AG10803 (cell line): ENCODE measurements around the gene GPR35.

Source experiments
- DNase-seq: peaks from one replicate; pipeline ENCODE4 v3.0.0; 2010; ENCODE audit warnings: low read depth
- H3K4me3 ChIP-seq: 2 replicates; pipeline ENCODE4 v1.5.1; 2011; ENCODE audit warnings: mild to moderate bottlenecking, low read length, control low read depth
- TF ChIP-seq, protein P1 (sequence below): conservative IDR thresholded peaks from 2 replicates; pipeline ENCODE4 v1.5.1; 2011; ENCODE audit warnings: mild to moderate bottlenecking, low read length, control low read depth, inconsistent platforms

GPR35 gene

GRCh38 chr2:240597419-240598181, 27.7 kb upstream of the GPR35 start:
- TF ChIP-seq, protein P1, sequence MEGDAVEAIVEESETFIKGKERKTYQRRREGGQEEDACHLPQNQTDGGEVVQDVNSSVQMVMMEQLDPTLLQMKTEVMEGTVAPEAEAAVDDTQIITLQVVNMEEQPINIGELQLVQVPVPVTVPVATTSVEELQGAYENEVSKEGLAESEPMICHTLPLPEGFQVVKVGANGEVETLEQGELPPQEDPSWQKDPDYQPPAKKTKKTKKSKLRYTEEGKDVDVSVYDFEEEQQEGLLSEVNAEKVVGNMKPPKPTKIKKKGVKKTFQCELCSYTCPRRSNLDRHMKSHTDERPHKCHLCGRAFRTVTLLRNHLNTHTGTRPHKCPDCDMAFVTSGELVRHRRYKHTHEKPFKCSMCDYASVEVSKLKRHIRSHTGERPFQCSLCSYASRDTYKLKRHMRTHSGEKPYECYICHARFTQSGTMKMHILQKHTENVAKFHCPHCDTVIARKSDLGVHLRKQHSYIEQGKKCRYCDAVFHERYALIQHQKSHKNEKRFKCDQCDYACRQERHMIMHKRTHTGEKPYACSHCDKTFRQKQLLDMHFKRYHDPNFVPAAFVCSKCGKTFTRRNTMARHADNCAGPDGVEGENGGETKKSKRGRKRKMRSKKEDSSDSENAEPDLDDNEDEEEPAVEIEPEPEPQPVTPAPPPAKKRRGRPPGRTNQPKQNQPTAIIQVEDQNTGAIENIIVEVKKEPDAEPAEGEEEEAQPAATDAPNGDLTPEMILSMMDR = no peak
- no peak for DNase-seq
- H3K4me3 ChIP-seq = no peak overlapping the region

- H3K4me3 ChIP-seq = no peak overlapping the region
- TF ChIP-seq, protein P1 = no peak
Observed at GRCh38 chr2:240598311-240598911, 26.9 kb upstream of the GPR35 start.

DNA sequence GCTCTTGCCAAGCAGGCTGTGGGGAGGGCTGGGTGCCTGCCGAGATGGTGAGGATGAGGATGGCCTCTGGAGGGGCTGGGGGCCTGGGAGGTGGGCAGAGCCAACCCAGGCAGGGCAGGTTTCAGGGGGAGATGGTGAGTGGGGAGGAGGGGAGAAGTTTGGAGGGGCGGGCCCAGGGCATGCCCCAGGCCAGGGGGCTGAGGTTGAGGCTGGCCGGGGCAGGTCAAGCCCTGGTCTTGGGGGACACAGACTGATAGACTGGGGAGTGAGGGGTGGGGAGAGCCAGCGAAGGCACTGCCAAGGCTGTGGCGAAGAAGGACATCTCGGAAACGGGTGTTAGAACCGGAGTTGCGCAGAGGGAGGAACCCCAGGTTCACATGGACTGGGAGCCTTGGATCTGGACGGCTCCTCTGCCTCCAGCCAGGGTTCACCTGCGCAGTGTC, 26.1 kb upstream of the GPR35 start:
- no peak for DNase-seq
- no peak overlapping the region for H3K4me3 ChIP-seq
- TF ChIP-seq, protein P1 = no peak

More at GRCh38 chr2:240598311-240598911, 26.9 kb upstream of the GPR35 start:
- no peak for DNase-seq

DNA sequence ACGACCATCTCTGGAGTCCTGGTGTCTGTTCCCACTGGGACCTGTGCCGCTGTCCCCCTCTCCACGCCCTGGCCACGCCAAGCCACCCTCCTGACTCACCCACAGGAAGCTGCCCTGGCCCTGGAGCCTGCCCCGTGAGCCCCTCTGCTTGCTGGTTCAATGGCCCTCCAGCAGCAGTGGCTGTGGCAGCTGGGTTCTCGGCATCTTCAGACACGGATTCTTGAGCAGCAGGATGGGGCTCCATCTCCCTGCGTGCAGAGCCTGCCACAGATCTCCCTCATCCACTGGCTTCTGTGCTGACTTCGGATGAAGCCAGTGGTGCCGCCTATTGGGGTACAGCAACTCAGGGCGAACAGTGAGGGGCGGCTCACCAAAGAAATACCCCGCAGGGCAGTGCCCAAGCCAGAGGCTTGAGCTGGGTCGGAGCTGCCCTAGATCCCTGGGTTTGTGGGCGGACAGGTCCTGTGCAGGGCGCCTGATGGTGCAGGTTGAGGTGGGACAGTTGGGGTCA, 24.8 kb upstream of the GPR35 start:
- TF ChIP-seq, protein P1 = no peak
- no peak overlapping the region for H3K4me3 ChIP-seq
- DNase-seq = no peak

- H3K4me3 ChIP-seq = no peak overlapping the region
- TF ChIP-seq, protein P1 = no peak
- DNase-seq = no peak
Observed at GRCh38 chr2:240601061-240601830, 24.0 kb upstream of the GPR35 start.

GRCh38 chr2:240601831-240602160, 23.5 kb upstream of the GPR35 start:
- no peak for DNase-seq
- TF ChIP-seq, protein P1 = no peak
- no peak overlapping the region for H3K4me3 ChIP-seq
